K562 (cell line): ENCODE results near the gene IQCE.

ENCODE experiments used
- CHD2 ChIP-seq: IDR thresholded peaks from 2 replicates; pipeline ENCODE4 v1.6.1; 2011; ENCODE audit warnings: low read depth, low read length
- ETV5 ChIP-seq: sonication (generic); formaldehyde crosslinking; IDR thresholded peaks from 2 replicates; pipeline ENCODE4 v1.4.0; 2020; ENCODE audit warnings: low read depth, mild to moderate bottlenecking, missing genetic modification reagents
- HDAC6 ChIP-seq: IDR thresholded peaks from 2 replicates; pipeline ENCODE4 v1.6.1; 2012; ENCODE audit warnings: low read depth, mild to moderate bottlenecking, control low read depth, inconsistent platforms, low read length, moderate library complexity
- JUN ChIP-seq, 2 experiments: sonication (generic) in 1 of 2; formaldehyde crosslinking in 1 of 2; IDR thresholded peaks; 2 replicates each; pipeline versions ENCODE4 v1.6.1 to v1.8.0; 2012 to 2022; ENCODE audit warnings: borderline replicate concordance in 2 of 2, mild to moderate bottlenecking in 2 of 2, improper control_type of control experiment in 1 of 2, low read depth in 1 of 2, low read length in 1 of 2, missing genetic modification reagents in 1 of 2
- JUND ChIP-seq, 2 experiments: IDR thresholded peaks; 2 replicates in 1 of 2; 3 replicates in 1 of 2; pipeline ENCODE4 v1.6.1; 2011; ENCODE audit warnings: borderline replicate concordance in 2 of 2, low read depth in 2 of 2, low read length in 2 of 2, improper control_type of control experiment in 1 of 2, missing biosample characterization in 1 of 2, missing genetic modification characterization in 1 of 2, missing genetic modification reagents in 1 of 2
- MBD1 ChIP-seq: fragments of 250-450 bp; sonication (Bioruptor Pico); IDR thresholded peaks from 2 replicates; pipeline ENCODE4 v1.8.0; 2022; ENCODE audit warnings: inconsistent platforms
- POLR2A ChIP-seq: fragments of 450-650 bp; conservative IDR thresholded peaks from 2 replicates; pipeline ENCODE4 v1.6.1; 2016
- POLR2AphosphoS2 ChIP-seq: IDR thresholded peaks from 2 replicates; pipeline ENCODE4 v1.6.1; 2012; ENCODE audit warnings: low read length, improper control_type of control experiment
- POLR2AphosphoS5 ChIP-seq: IDR thresholded peaks from 2 replicates; pipeline ENCODE4 v1.6.1; 2011; ENCODE audit warnings: mild to moderate bottlenecking, low read depth, low read length, moderate library complexity; ENCODE audit not compliant: control insufficient read depth, insufficient read depth
- SMC3 ChIP-seq: conservative IDR thresholded peaks from 2 replicates; pipeline ENCODE4 v1.6.1; 2011; ENCODE audit warnings: low read depth, low read length, improper control_type of control experiment; ENCODE audit not compliant: insufficient read depth
- TF ChIP-seq, protein P1 (sequence below): sonication (generic); formaldehyde crosslinking; IDR thresholded peaks from 2 replicates; pipeline ENCODE4 v1.8.0; 2022; ENCODE audit warnings: mild to moderate bottlenecking, missing genetic modification reagents
- TF ChIP-seq, protein P2 (sequence below): sonication (generic); formaldehyde crosslinking; IDR thresholded peaks from 2 replicates; pipeline ENCODE4 v1.8.0; 2023; ENCODE audit warnings: mild to moderate bottlenecking, missing genetic modification reagents
- TF ChIP-seq, protein P3 (sequence below), 3 experiments: IDR thresholded peaks in 2 of 3; conservative IDR thresholded peaks in 1 of 3; 2 replicates each; pipeline ENCODE4 v1.5.1; 2011 to 2012; ENCODE audit warnings: low read length in 3 of 3, mild to moderate bottlenecking in 3 of 3, control low read depth in 2 of 3, improper control_type of control experiment in 1 of 3, inconsistent platforms in 1 of 3, low read depth in 1 of 3, mixed read lengths in 1 of 3, moderate library complexity in 1 of 3; ENCODE audit not compliant: insufficient read depth in 2 of 3
- TF ChIP-seq, protein P4 (sequence below): fragments of 250-450 bp; sonication (Bioruptor Pico); IDR thresholded peaks from 2 replicates; pipeline ENCODE4 v1.8.0; 2021; ENCODE audit warnings: borderline replicate concordance, mild to moderate bottlenecking, moderate library complexity; ENCODE audit not compliant: poor library complexity, severe bottlenecking

DNA sequence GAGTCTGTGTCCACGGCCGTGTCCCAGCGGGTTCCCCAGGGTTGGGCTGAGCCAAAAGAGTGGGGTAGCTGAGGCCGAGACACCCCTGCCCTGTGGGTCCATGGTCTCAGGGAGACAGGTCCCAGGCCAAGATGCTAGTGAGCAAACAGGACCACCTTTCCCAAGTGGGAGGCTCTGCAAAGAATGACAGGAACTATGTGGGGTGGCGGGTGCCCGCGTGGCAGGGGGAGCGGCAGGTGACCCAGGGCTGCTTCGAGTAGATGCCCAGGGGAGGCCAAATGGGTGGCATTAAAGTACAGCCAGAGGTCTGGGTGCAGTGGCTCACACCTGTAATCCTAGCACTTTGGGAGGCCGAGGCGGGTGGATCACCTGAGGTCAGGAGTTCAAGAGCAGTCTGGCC, 91.2 kb downstream of the IQCE start:
- TF ChIP-seq, protein P1, sequence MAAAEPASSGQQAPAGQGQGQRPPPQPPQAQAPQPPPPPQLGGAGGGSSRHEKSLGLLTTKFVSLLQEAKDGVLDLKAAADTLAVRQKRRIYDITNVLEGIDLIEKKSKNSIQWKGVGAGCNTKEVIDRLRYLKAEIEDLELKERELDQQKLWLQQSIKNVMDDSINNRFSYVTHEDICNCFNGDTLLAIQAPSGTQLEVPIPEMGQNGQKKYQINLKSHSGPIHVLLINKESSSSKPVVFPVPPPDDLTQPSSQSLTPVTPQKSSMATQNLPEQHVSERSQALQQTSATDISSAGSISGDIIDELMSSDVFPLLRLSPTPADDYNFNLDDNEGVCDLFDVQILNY (CRISPR knock-in tag), result no peak
- TF ChIP-seq, protein P2, sequence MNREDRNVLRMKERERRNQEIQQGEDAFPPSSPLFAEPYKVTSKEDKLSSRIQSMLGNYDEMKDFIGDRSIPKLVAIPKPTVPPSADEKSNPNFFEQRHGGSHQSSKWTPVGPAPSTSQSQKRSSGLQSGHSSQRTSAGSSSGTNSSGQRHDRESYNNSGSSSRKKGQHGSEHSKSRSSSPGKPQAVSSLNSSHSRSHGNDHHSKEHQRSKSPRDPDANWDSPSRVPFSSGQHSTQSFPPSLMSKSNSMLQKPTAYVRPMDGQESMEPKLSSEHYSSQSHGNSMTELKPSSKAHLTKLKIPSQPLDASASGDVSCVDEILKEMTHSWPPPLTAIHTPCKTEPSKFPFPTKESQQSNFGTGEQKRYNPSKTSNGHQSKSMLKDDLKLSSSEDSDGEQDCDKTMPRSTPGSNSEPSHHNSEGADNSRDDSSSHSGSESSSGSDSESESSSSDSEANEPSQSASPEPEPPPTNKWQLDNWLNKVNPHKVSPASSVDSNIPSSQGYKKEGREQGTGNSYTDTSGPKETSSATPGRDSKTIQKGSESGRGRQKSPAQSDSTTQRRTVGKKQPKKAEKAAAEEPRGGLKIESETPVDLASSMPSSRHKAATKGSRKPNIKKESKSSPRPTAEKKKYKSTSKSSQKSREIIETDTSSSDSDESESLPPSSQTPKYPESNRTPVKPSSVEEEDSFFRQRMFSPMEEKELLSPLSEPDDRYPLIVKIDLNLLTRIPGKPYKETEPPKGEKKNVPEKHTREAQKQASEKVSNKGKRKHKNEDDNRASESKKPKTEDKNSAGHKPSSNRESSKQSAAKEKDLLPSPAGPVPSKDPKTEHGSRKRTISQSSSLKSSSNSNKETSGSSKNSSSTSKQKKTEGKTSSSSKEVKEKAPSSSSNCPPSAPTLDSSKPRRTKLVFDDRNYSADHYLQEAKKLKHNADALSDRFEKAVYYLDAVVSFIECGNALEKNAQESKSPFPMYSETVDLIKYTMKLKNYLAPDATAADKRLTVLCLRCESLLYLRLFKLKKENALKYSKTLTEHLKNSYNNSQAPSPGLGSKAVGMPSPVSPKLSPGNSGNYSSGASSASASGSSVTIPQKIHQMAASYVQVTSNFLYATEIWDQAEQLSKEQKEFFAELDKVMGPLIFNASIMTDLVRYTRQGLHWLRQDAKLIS (CRISPR knock-in tag), result no peak
- TF ChIP-seq CHD2, result no peak
- no peak for TF ChIP-seq POLR2A
- TF ChIP-seq, protein P3, sequence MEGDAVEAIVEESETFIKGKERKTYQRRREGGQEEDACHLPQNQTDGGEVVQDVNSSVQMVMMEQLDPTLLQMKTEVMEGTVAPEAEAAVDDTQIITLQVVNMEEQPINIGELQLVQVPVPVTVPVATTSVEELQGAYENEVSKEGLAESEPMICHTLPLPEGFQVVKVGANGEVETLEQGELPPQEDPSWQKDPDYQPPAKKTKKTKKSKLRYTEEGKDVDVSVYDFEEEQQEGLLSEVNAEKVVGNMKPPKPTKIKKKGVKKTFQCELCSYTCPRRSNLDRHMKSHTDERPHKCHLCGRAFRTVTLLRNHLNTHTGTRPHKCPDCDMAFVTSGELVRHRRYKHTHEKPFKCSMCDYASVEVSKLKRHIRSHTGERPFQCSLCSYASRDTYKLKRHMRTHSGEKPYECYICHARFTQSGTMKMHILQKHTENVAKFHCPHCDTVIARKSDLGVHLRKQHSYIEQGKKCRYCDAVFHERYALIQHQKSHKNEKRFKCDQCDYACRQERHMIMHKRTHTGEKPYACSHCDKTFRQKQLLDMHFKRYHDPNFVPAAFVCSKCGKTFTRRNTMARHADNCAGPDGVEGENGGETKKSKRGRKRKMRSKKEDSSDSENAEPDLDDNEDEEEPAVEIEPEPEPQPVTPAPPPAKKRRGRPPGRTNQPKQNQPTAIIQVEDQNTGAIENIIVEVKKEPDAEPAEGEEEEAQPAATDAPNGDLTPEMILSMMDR (IDR thresholded peaks at IDR 0.05 in 2 of 3, conservative IDR thresholded peaks at IDR 0.05 in 1 of 3; ENCODE audit: insufficient read depth in 2 of 3, low read depth in 1 of 3, low read length in 3 of 3), result no peak
- TF ChIP-seq POLR2AphosphoS5, result no peak
- no peak for TF ChIP-seq SMC3
- TF ChIP-seq MBD1, result no peak
- no peak for TF ChIP-seq JUN (IDR thresholded peaks at IDR 0.05; ENCODE audit: borderline replicate concordance, low read depth, low read length)
- no peak for TF ChIP-seq JUN (CRISPR knock-in tag; IDR thresholded peaks at IDR 0.05; ENCODE audit: borderline replicate concordance)
- no peak for TF ChIP-seq POLR2AphosphoS2
- no peak for TF ChIP-seq JUND (IDR thresholded peaks at IDR 0.05; ENCODE audit: borderline replicate concordance, low read depth, low read length)
- TF ChIP-seq JUND (tag; IDR thresholded peaks at IDR 0.05; ENCODE audit: borderline replicate concordance, low read depth, low read length), result no peak
- TF ChIP-seq ETV5 (CRISPR knock-in tag), result no peak
- TF ChIP-seq, protein P4, sequence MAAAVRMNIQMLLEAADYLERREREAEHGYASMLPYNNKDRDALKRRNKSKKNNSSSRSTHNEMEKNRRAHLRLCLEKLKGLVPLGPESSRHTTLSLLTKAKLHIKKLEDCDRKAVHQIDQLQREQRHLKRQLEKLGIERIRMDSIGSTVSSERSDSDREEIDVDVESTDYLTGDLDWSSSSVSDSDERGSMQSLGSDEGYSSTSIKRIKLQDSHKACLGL, result no peak
- no peak for TF ChIP-seq HDAC6
